ENCODE measurements around the gene ZNF117. TPM values are rescaled to one million over a fixed set of nuclear protein-coding genes. Genes with fewer than 3 reads are reported as not detected.

Gene ZNF117
- total RNA-seq, 5 donors from 2014 or later (not counting 1 experiment from before 2014, with no cell fraction given), result 1.0 to 3.8 (median 2.7) TPM

- Histone ChIP-seq H3K4me1 (ENCODE audit: control insufficient read depth in 1 of 2, extremely low read depth in 1 of 2, insufficient read depth in 2 of 2, low read length in 2 of 2) (peaks cover 5 to 25% of the 10 kb centered on the region in 2 experiments), H3K27me3 (replicated peaks in 1 of 2; ENCODE audit: control insufficient read depth in 2 of 2, extremely low read depth in 1 of 2, insufficient read depth in 2 of 2, low read length in 1 of 2) (no peaks in the 10 kb centered on the region), H3K4me3 (ENCODE audit: control insufficient read depth in 1 of 2, extremely low read depth in 1 of 2, low read length in 1 of 2) (peak within 1 kb of the TSS; percentile 61 to 94), H3K36me3 (ENCODE audit: control insufficient read depth in 2 of 2, extremely low read depth in 1 of 2, insufficient read depth in 1 of 2, low read length in 1 of 2) (peaks cover 8 to 9% of the 10 kb centered on the region in 2 donors), H3K27ac (ENCODE audit: low read length) (peak within 1 kb of the TSS; percentile 84), H3K9me3 (peaks cover 2% of the 10 kb centered on the region)
- peak within 1 kb of the TSS; percentile 95 to 96 (median 95) for H3K4me3 Mint-ChIP-seq
- ChIA-PET POLR2A (interaction anchor here (0.5 to 1.7 kb wide), 7 partner anchors 20 to 367 kb away, joined by 3 to 24 read pairs (median 3); partner anchors contain the start of genes ZNF273 (in 1 of the 2) and ZNF92 (in 1 of the 2)), CTCF (interaction anchor here (0.6 to 2.2 kb wide), 4 partner anchors 31 to 692 kb away, joined by 3 to 13 read pairs (median 4); partner anchors contain the start of gene ZNF736 (in 1 of the 2))
- DNase-seq (peak; percentile 81 to 97 (median 94)), ATAC-seq (replicated peaks in 1 of 4) (peak; percentile 99 to 100 (median 100))
- WGBS (ENCODE audit: insufficient coverage), result 0% methylated on average over 25 of the region's 33 CpGs
- H3K36me3 Mint-ChIP-seq, result peaks cover 32% of the 10 kb centered on the region
- no peaks in the 10 kb centered on the region for H3K27me3 Mint-ChIP-seq
- H3K27ac Mint-ChIP-seq, result peak within 1 kb of the TSS; percentile 94 to 96
- H3K9me3 Mint-ChIP-seq, result peaks cover 0 to 10% (median 7%) of the 10 kb centered on the region in 3 donors
- peaks cover 38 to 50% (median 45%) of the 10 kb centered on the region in 3 donors for H3K4me1 Mint-ChIP-seq
Measured at GRCh38 chr7:65006094-65006992, 15.5 kb upstream of the ZNF117 start, which contains the start of gene ERV3-1. TSS of gene ERV3-1 (minus strand) at chr7:65006687. CDS start at chr7:64993026, 13,661 bp downstream.

GRCh38 chr7:65004575-65004974 lies 13.7 kb upstream of the ZNF117 start:
- POLR2A ChIA-PET, result no interaction called here
- 100% methylated on average over 1 of the region's 1 CpG for WGBS (ENCODE audit: insufficient coverage)
- Mint-ChIP-seq H3K4me1 (peaks cover 38 to 55% (median 48%) of the 10 kb centered on the region in 3 donors), H3K36me3 (peaks cover 46% of the 10 kb centered on the region), H3K27me3 (no peaks in the 10 kb centered on the region), H3K9me3 (peaks cover 3 to 14% (median 11%) of the 10 kb centered on the region in 3 donors), H3K27ac (peak overlapping the region in 1 of 2 donors; percentile 43), H3K4me3 (peak overlapping the region; percentile 43 to 95 (median 95))
- H3K4me1 ChIP-seq (ENCODE audit: control insufficient read depth in 1 of 2, extremely low read depth in 1 of 2, insufficient read depth in 2 of 2, low read length in 2 of 2), result peaks cover 5 to 25% of the 10 kb centered on the region in 2 experiments
- H3K4me3 ChIP-seq (ENCODE audit: control insufficient read depth in 1 of 2, extremely low read depth in 1 of 2, low read length in 1 of 2), result no peak overlapping the region
- no peak for ATAC-seq (replicated peaks in 1 of 4)
- H3K27ac ChIP-seq (ENCODE audit: low read length), result no peak overlapping the region
- H3K9me3 ChIP-seq, result peaks cover 2% of the 10 kb centered on the region
- no peak for DNase-seq
- CTCF ChIA-PET, result no interaction called here
- peaks cover 10 to 16% of the 10 kb centered on the region in 2 donors for H3K36me3 ChIP-seq (ENCODE audit: control insufficient read depth in 2 of 2, extremely low read depth in 1 of 2, insufficient read depth in 1 of 2, low read length in 1 of 2)
- H3K27me3 ChIP-seq (replicated peaks in 1 of 2; ENCODE audit: control insufficient read depth in 2 of 2, extremely low read depth in 1 of 2, insufficient read depth in 2 of 2, low read length in 1 of 2), result no peaks in the 10 kb centered on the region

- Histone ChIP-seq H3K4me1 (ENCODE audit: control insufficient read depth in 1 of 2, extremely low read depth in 1 of 2, insufficient read depth in 2 of 2, low read length in 2 of 2) (peaks cover 5 to 25% of the 10 kb centered on the region in 2 experiments), H3K9me3 (peaks cover 2% of the 10 kb centered on the region), H3K36me3 (ENCODE audit: control insufficient read depth in 2 of 2, extremely low read depth in 1 of 2, insufficient read depth in 1 of 2, low read length in 1 of 2) (peaks cover 14 to 22% of the 10 kb centered on the region in 2 donors), H3K4me3 (ENCODE audit: control insufficient read depth in 1 of 2, extremely low read depth in 1 of 2, low read length in 1 of 2) (no peak overlapping the region), H3K27ac (ENCODE audit: low read length) (no peak overlapping the region), H3K27me3 (replicated peaks in 1 of 2; ENCODE audit: control insufficient read depth in 2 of 2, extremely low read depth in 1 of 2, insufficient read depth in 2 of 2, low read length in 1 of 2) (no peaks in the 10 kb centered on the region)
- ChIA-PET CTCF (no interaction called here), POLR2A (interaction anchor here in 1 of 2 donors (0.6 kb wide), 1 partner anchor 100 kb away, joined by 3 read pairs; the partner anchor contains the start of gene ZNF273)
- DNase-seq, result no peak
- WGBS (ENCODE audit: insufficient coverage), result no CpG with 5 or more reads among the region's 2 CpGs
- Mint-ChIP-seq H3K27me3 (no peaks in the 10 kb centered on the region), H3K27ac (no peak overlapping the region), H3K4me1 (peaks cover 43 to 58% (median 48%) of the 10 kb centered on the region in 3 donors), H3K9me3 (peaks cover 7 to 27% (median 23%) of the 10 kb centered on the region in 3 donors), H3K4me3 (no peak overlapping the region), H3K36me3 (peaks cover 61% of the 10 kb centered on the region)
- no peak for ATAC-seq (replicated peaks in 1 of 4)
Measured at GRCh38 chr7:65002972-65003585, 12.2 kb upstream of the ZNF117 start.

GRCh38 chr7:65001291-65001814 lies 10.5 kb upstream of the ZNF117 start:
- ATAC-seq (replicated peaks in 1 of 4) (no peak), DNase-seq (no peak)
- H3K4me1 Mint-ChIP-seq, result peaks cover 32 to 47% (median 41%) of the 10 kb centered on the region in 3 donors
- ChIA-PET POLR2A (no interaction called here), CTCF (no interaction called here)
- H3K27ac Mint-ChIP-seq, result no peak overlapping the region
- H3K4me3 Mint-ChIP-seq, result no peak overlapping the region
- H3K27ac ChIP-seq (ENCODE audit: low read length), result no peak overlapping the region
- peaks cover 14 to 22% of the 10 kb centered on the region in 2 donors for H3K36me3 ChIP-seq (ENCODE audit: control insufficient read depth in 2 of 2, extremely low read depth in 1 of 2, insufficient read depth in 1 of 2, low read length in 1 of 2)
- peaks cover 2% of the 10 kb centered on the region for H3K9me3 ChIP-seq
- no peaks in the 10 kb centered on the region for H3K27me3 Mint-ChIP-seq
- H3K27me3 ChIP-seq (replicated peaks in 1 of 2; ENCODE audit: control insufficient read depth in 2 of 2, extremely low read depth in 1 of 2, insufficient read depth in 2 of 2, low read length in 1 of 2), result no peaks in the 10 kb centered on the region
- H3K4me3 ChIP-seq (ENCODE audit: control insufficient read depth in 1 of 2, extremely low read depth in 1 of 2, low read length in 1 of 2), result no peak overlapping the region
- H3K36me3 Mint-ChIP-seq, result peaks cover 72% of the 10 kb centered on the region
- H3K9me3 Mint-ChIP-seq, result peaks cover 11 to 40% (median 35%) of the 10 kb centered on the region in 3 donors
- 0% methylated on average over 1 of the region's 1 CpG for WGBS (ENCODE audit: insufficient coverage)
- H3K4me1 ChIP-seq (ENCODE audit: control insufficient read depth in 1 of 2, extremely low read depth in 1 of 2, insufficient read depth in 2 of 2, low read length in 2 of 2), result peaks cover 3 to 15% of the 10 kb centered on the region in 2 experiments

- Mint-ChIP-seq H3K9me3 (peaks cover 15 to 47% (median 41%) of the 10 kb centered on the region in 3 donors), H3K36me3 (peaks cover 67% of the 10 kb centered on the region), H3K4me1 (peaks cover 19 to 31% (median 24%) of the 10 kb centered on the region in 3 donors)
Measured at GRCh38 chr7:64999165-65000004, 8.5 kb upstream of the ZNF117 start.

More at GRCh38 chr7:64999165-65000004, 8.5 kb upstream of the ZNF117 start:
- H3K27me3 Mint-ChIP-seq, result no peaks in the 10 kb centered on the region
- Histone ChIP-seq H3K27ac (ENCODE audit: low read length) (no peak overlapping the region), H3K9me3 (peaks cover 10% of the 10 kb centered on the region), H3K4me3 (ENCODE audit: control insufficient read depth in 1 of 2, extremely low read depth in 1 of 2, low read length in 1 of 2) (no peak overlapping the region), H3K4me1 (ENCODE audit: control insufficient read depth in 1 of 2, extremely low read depth in 1 of 2, insufficient read depth in 2 of 2, low read length in 2 of 2) (peaks cover 0 to 5% of the 10 kb centered on the region in 2 experiments), H3K27me3 (replicated peaks in 1 of 2; ENCODE audit: control insufficient read depth in 2 of 2, extremely low read depth in 1 of 2, insufficient read depth in 2 of 2, low read length in 1 of 2) (no peaks in the 10 kb centered on the region), H3K36me3 (ENCODE audit: control insufficient read depth in 2 of 2, extremely low read depth in 1 of 2, insufficient read depth in 1 of 2, low read length in 1 of 2) (peaks cover 14 to 22% of the 10 kb centered on the region in 2 donors)
- WGBS (ENCODE audit: insufficient coverage), result 100% methylated on average over 5 of the region's 11 CpGs
- ChIA-PET CTCF (no interaction called here), POLR2A (no interaction called here)
- no peak overlapping the region for H3K4me3 Mint-ChIP-seq
- H3K27ac Mint-ChIP-seq, result no peak overlapping the region
- peak in 1 of 35 experiments; percentile 7 for DNase-seq
- no peak for ATAC-seq (replicated peaks in 1 of 4)

All from T-cell (primary cell).